Central memory CD8-positive, alpha-beta T cell (primary cell): ENCODE measurements around the gene ENDOG.
A peak's percentile ranks its signal among the peaks of the same experiment; 100 is the strongest.
"Not testable (repeated sequence)": the region's sequence is repeated elsewhere in the genome, so short reads cannot be mapped to it uniquely, and the experiment has no call there.

Experiments used
- ATAC-seq: fragments of 150-1000 bp; cut with Tn5 transposase; replicated peaks from 2 replicates; pipeline ENCODE4 v1.10.0; 2022; ENCODE audit warnings: mild to moderate bottlenecking, moderate FRiP score, moderate number of reproducible peaks; ENCODE audit not compliant: poor library complexity, severe bottlenecking; ENCODE audit errors: extremely low read depth
- DNase-seq, 2 donors: peaks; one replicate each; pipeline ENCODE4 v3.0.0; 2021; ENCODE audit warnings: low spot score in 2 of 2
- H3K27ac Mint-ChIP-seq: one replicate; pipeline ENCODE4 v1.8.0; 2022; ENCODE audit warnings: low read depth, mild to moderate bottlenecking, moderate library complexity, mixed read lengths
- H3K27me3 Mint-ChIP-seq: one replicate; pipeline ENCODE4 v1.8.0; 2022; ENCODE audit warnings: mixed read lengths
- H3K36me3 Mint-ChIP-seq: one replicate; pipeline ENCODE4 v1.8.0; 2022; ENCODE audit warnings: mild to moderate bottlenecking, moderate library complexity, mixed read lengths; ENCODE audit not compliant: insufficient read depth
- H3K4me1 Mint-ChIP-seq: one replicate; pipeline ENCODE4 v1.8.0; 2022; ENCODE audit warnings: mixed read lengths
- H3K4me3 Mint-ChIP-seq: one replicate; pipeline ENCODE4 v1.8.0; 2022; ENCODE audit warnings: mild to moderate bottlenecking, moderate library complexity, mixed read lengths
- H3K9me3 Mint-ChIP-seq: one replicate; pipeline ENCODE4 v1.8.0; 2022; ENCODE audit warnings: mixed read lengths

The ENDOG gene

GRCh38 chr9:128818099-128818838 is at the start of gene ENDOG:
ENDOG (plus strand) TSS chr9:128818500; CDS start chr9:128818685, 185 bp downstream.
- DNase-seq (peak; percentile 96 to 98), ATAC-seq (peak; percentile 95)
- no peaks in the 10 kb centered on the region for H3K9me3 Mint-ChIP-seq
- peak within 1 kb of the TSS; percentile 81 for H3K4me3 Mint-ChIP-seq
- H3K4me1 Mint-ChIP-seq = peaks cover 24% of the 10 kb centered on the region
- no peak within 1 kb of the TSS for H3K27ac Mint-ChIP-seq
- no peaks in the 10 kb centered on the region for H3K27me3 Mint-ChIP-seq
- peaks cover 15% of the 10 kb centered on the region for H3K36me3 Mint-ChIP-seq

DNA sequence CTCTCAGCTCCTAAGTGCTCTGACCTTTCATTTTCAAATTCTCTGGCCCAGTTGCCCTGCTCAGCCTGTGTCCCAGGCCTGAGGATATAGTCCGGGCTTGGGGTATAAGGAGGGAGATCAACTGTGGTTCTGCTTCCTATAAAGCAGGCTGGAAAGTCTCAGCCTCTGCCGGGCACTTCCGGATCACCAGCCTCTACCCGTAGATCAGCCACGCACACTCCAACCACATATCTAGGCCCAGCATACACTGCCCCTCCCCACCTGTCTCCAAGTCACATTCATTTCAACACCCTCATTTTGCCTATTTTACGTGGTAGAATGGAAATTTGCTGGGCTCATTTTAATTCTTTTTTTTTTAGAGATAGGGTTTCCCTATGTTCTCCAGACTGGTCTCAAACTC is 49.7 kb upstream of the ENDOG start:
- Mint-ChIP-seq H3K27me3 (no peaks in the 10 kb centered on the region), H3K4me3 (no peak overlapping the region), H3K36me3 (peaks cover 22% of the 10 kb centered on the region), H3K9me3 (no peaks in the 10 kb centered on the region), H3K4me1 (peaks cover 40% of the 10 kb centered on the region), H3K27ac (peak overlapping the region; percentile 49)
- ATAC-seq (no peak), DNase-seq (no peak)

- peak overlapping the region; percentile 98 for H3K4me3 Mint-ChIP-seq
- H3K9me3 Mint-ChIP-seq = no peaks in the 10 kb centered on the region
- peak overlapping the region; percentile 98 for H3K27ac Mint-ChIP-seq
- H3K36me3 Mint-ChIP-seq = peaks cover 17% of the 10 kb centered on the region
- peaks cover 36% of the 10 kb centered on the region for H3K4me1 Mint-ChIP-seq
- ATAC-seq (no peak), DNase-seq (no peak)
- H3K27me3 Mint-ChIP-seq = no peaks in the 10 kb centered on the region
Observed at GRCh38 chr9:128770286-128771030, 47.8 kb upstream of the ENDOG start.

DNA sequence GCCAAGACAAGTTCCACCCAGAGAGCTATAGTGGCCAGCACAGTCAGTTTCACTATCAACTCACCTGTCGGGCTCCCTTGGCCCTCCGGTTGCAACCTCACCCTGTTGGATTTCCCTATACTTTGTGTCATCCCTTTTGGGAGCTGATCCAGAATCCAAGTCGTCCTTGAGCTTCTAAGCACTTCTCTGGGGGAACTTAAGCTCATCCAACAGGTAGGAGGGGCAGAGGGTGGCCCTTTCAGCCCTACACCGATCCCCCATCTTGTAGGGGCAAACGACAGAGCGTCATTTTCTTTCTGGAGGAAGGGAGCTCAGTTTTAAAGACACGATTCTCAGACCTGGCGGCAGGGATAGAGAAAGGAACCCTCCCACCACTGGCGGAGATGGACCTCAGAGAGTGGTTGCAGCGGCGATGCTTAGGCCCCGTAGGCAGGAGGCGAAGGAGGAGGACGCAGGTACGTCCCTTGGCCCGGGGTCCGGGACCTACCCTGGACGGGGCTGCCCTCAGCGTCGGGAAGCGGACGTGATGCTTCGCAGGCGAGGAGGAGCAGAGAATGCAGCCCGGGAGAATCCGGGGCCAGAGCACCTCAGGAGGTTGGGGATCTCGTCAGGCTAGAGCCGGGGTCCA is 47.1 kb upstream of the ENDOG start:
- ATAC-seq = peak; percentile 45
- peak overlapping the region; percentile 98 for H3K27ac Mint-ChIP-seq
- H3K36me3 Mint-ChIP-seq = peaks cover 17% of the 10 kb centered on the region
- no peaks in the 10 kb centered on the region for H3K9me3 Mint-ChIP-seq
- H3K4me3 Mint-ChIP-seq = peak overlapping the region; percentile 98
- peak; percentile 21 to 23 for DNase-seq
- H3K4me1 Mint-ChIP-seq = peaks cover 36% of the 10 kb centered on the region
- H3K27me3 Mint-ChIP-seq = no peaks in the 10 kb centered on the region

DNA sequence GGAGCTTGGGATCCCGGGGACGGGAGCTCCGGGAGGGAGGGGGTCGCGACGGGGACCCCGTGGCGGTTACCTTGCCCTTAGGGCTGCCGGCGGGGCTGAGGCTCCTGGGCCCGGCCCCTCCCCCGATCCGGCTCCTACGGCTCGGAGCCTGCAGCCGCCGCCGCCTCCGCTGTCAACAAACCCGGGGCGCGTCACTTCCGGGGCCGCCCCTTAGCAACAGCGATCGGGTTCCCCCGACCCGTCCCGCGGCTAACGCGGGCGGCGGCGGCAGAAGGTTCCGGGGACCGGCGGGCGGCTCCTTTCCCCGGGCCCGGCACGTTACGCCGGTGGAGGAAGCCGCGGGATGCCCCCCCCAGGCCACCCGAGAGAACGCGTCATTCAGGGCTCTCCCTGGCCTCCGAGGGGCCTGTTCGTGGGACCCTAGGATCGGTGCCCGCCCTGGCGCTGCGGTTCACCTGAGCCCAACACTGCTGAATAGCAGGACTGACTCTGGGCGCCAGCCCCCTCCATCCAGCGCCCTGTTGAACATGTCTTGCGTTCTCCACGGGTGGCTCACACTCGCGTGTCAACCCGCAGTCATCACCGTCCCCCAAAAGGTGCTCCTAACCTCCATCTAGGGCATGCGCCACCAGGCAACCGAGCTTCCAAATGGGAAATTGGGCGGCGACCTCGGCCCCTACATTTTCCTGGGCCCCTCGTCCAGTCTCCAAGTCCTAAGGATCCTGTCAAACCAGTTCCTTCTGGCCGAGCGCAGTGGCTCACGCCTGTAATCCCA is 46.4 kb upstream of the ENDOG start, which contains the start of gene ZER1:
ZER1 (minus strand) TSS at position 183 of the 775 bp plus-strand sequence. CDS start 16,362 bp downstream, outside the sequence.
- Mint-ChIP-seq H3K27ac (peak within 1 kb of the TSS; percentile 98), H3K4me1 (peaks cover 36% of the 10 kb centered on the region), H3K4me3 (peak within 1 kb of the TSS; percentile 98), H3K27me3 (no peaks in the 10 kb centered on the region), H3K36me3 (peaks cover 17% of the 10 kb centered on the region), H3K9me3 (no peaks in the 10 kb centered on the region)
- ATAC-seq = peak; percentile 92
- peak; percentile 90 to 93 for DNase-seq

DNA sequence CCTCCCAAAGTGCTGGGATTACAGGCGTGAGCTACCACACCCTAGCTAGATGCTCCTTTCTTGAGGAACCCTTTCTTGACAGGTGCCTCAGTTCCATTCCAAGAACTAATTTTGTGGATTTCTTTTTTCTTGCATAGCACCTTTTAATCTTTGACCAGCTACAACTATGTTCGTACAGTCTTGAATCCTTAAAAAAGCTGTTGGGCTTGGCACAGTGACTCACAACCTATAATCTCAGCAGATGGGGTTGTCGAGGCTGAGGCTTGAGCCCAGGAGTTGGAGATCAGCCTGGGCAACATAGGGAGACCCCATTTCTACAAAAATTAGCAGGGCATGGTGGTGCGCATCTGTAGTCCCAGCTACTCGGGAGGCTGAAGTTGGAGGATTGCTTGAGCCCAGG is 45.3 kb upstream of the ENDOG start:
- Mint-ChIP-seq H3K9me3 (no peaks in the 10 kb centered on the region), H3K27me3 (no peaks in the 10 kb centered on the region), H3K4me1 (peaks cover 31% of the 10 kb centered on the region), H3K27ac (no peak overlapping the region), H3K36me3 (peaks cover 17% of the 10 kb centered on the region), H3K4me3 (peak overlapping the region; percentile 98)
- ATAC-seq = no peak
- DNase-seq = no peak

DNA sequence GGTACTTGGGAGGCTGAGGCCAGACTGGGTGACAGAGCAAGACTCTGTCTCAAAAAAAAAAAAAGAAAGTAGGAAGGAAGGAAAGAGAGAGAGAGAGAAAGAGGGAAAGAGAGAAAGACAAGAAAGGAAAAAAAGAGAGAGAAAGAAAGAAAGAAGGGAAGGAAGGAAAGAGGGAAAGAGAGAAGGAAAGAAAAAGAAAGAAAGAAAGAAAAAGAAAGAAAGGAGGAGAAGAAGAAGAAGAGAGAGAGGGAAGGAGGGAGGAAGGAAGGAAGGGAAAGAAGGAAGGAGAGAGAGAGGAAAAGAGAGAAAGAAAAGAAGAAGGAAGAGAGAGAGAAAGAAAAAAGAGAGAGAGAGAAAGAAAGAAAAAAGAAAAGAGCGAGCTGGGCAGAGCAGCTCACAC is 43.5 kb upstream of the ENDOG start:
- H3K27ac Mint-ChIP-seq = peak overlapping the region; percentile 0
- H3K36me3 Mint-ChIP-seq = peaks cover 14% of the 10 kb centered on the region
- no peaks in the 10 kb centered on the region for H3K9me3 Mint-ChIP-seq
- H3K4me1 Mint-ChIP-seq = peaks cover 15% of the 10 kb centered on the region
- DNase-seq (no peak), ATAC-seq (no peak)
- no peaks in the 10 kb centered on the region for H3K27me3 Mint-ChIP-seq
- no peak overlapping the region for H3K4me3 Mint-ChIP-seq

GRCh38 chr9:128780093-128780492 is 38.2 kb upstream of the ENDOG start:
- H3K36me3 Mint-ChIP-seq, ATAC-seq, H3K4me1 Mint-ChIP-seq, H3K4me3 Mint-ChIP-seq, H3K27ac Mint-ChIP-seq, H3K27me3 Mint-ChIP-seq, DNase-seq, H3K9me3 Mint-ChIP-seq: not testable (repeated sequence)

DNA sequence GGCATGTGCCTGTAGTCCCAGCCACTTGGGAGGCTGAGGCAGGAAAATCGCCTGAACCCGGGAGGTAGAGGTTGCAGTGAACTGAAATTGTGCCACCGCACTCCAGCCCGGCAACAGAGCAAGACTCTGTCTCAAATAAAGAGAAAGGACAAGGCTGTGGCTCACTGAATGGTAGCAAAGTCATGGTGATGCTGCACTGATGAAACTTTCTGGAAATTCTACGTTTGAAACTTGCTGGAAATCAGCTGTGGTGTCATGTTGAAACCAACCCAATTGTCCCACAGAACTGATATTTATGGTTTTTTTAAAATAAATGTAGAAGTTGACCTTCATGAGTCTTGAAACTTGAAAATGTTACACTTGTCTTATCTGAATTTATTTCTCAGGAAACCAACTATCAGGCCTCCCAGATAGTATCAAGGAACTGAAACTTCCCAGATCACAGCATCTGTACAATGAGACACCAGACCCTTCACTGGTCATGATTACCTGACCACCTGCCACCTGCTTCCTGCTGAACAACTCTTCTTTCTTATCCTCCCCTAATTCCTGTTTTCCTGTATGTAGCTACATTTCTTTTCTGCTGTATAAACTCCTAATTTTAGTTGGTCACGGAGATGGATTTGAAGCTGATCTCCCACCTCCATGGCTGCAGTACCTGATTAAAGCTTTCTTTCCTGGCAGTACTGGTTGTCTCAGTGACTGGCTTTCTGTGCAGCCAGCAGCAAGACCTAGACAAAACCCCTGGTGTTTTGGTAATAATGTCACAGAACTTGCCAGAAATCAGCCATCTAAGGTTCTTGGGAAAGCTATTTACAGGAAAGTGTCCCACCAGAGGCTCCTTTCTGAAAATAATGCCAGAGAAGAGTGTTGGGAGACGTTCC is 36.9 kb upstream of the ENDOG start:
- ATAC-seq = no peak
- Mint-ChIP-seq H3K36me3 (peaks cover under 1% of the 10 kb centered on the region), H3K9me3 (no peaks in the 10 kb centered on the region), H3K27ac (no peak overlapping the region), H3K27me3 (no peaks in the 10 kb centered on the region), H3K4me1 (peaks cover under 1% of the 10 kb centered on the region), H3K4me3 (no peak overlapping the region)
- no peak for DNase-seq

DNA sequence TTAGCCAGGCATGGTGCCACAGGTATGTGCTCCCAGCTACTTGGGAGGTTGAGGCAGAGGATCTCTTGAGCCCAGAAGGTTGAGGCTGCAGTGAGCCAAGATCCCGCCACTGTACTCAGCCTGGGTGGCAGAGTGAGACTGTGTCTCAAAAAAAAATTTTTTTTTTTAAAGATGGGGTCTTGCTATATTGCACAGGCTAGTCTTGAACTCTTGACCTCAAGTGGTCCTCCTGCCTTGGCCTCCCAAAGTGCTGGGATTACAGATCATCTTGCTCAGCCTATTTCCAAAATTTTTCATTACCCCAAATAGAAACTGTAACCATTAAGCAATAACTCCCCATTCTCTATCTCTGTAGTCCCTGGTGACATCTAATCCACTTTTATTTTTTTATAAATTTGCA is 35.6 kb upstream of the ENDOG start:
- no peaks in the 10 kb centered on the region for H3K27me3 Mint-ChIP-seq
- ATAC-seq (no peak), DNase-seq (no peak)
- no peaks in the 10 kb centered on the region for H3K9me3 Mint-ChIP-seq
- no peak overlapping the region for H3K4me3 Mint-ChIP-seq
- no peak overlapping the region for H3K27ac Mint-ChIP-seq
- H3K36me3 Mint-ChIP-seq = peaks cover 9% of the 10 kb centered on the region
- H3K4me1 Mint-ChIP-seq = peaks cover 9% of the 10 kb centered on the region

- H3K27me3 Mint-ChIP-seq = no peaks in the 10 kb centered on the region
- no peak overlapping the region for H3K27ac Mint-ChIP-seq
- peaks cover 14% of the 10 kb centered on the region for H3K4me1 Mint-ChIP-seq
- no peaks in the 10 kb centered on the region for H3K9me3 Mint-ChIP-seq
- DNase-seq (no peak), ATAC-seq (no peak)
- H3K36me3 Mint-ChIP-seq = peaks cover 12% of the 10 kb centered on the region
- H3K4me3 Mint-ChIP-seq = no peak overlapping the region
Observed at GRCh38 chr9:128785427-128785826, 32.9 kb upstream of the ENDOG start.
